ENCODE data around the gene SLX4.
A peak's percentile ranks its signal among the peaks of the same experiment; 100 is the strongest.
"Not testable (repeated sequence)": the region's sequence is repeated elsewhere in the genome, so short reads cannot be mapped to it uniquely, and the experiment has no call there.

SLX4 gene, protein sequence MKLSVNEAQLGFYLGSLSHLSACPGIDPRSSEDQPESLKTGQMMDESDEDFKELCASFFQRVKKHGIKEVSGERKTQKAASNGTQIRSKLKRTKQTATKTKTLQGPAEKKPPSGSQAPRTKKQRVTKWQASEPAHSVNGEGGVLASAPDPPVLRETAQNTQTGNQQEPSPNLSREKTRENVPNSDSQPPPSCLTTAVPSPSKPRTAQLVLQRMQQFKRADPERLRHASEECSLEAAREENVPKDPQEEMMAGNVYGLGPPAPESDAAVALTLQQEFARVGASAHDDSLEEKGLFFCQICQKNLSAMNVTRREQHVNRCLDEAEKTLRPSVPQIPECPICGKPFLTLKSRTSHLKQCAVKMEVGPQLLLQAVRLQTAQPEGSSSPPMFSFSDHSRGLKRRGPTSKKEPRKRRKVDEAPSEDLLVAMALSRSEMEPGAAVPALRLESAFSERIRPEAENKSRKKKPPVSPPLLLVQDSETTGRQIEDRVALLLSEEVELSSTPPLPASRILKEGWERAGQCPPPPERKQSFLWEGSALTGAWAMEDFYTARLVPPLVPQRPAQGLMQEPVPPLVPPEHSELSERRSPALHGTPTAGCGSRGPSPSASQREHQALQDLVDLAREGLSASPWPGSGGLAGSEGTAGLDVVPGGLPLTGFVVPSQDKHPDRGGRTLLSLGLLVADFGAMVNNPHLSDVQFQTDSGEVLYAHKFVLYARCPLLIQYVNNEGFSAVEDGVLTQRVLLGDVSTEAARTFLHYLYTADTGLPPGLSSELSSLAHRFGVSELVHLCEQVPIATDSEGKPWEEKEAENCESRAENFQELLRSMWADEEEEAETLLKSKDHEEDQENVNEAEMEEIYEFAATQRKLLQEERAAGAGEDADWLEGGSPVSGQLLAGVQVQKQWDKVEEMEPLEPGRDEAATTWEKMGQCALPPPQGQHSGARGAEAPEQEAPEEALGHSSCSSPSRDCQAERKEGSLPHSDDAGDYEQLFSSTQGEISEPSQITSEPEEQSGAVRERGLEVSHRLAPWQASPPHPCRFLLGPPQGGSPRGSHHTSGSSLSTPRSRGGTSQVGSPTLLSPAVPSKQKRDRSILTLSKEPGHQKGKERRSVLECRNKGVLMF (N-terminal part only)

GRCh38 chr16:3611146-3611975 is at the start of gene SLX4:
SLX4 (minus strand) TSS chr16:3611606; CDS start chr16:3608964, 2,642 bp downstream.
- peak; percentile 94 for DNase-seq

DNA sequence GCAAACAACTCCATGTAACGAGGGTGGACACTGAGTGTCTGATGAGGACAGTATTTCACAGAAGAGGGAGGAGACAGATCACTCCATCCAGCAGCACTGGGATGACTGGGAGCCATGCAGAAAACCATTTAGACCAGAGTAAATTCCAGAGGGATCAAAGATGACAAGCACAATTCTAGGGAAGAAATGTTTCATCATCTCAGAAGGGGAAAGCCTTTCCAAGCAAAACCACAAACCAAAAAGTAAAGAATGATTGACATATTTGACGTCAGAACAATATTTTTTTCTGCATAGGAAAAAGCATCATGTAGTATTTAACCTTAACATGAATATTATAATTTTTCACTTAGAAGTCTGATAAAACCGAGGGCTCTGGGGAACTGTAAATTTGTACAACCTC is 47.8 kb upstream of the SLX4 start:
- DNase-seq, result no peak

DNA sequence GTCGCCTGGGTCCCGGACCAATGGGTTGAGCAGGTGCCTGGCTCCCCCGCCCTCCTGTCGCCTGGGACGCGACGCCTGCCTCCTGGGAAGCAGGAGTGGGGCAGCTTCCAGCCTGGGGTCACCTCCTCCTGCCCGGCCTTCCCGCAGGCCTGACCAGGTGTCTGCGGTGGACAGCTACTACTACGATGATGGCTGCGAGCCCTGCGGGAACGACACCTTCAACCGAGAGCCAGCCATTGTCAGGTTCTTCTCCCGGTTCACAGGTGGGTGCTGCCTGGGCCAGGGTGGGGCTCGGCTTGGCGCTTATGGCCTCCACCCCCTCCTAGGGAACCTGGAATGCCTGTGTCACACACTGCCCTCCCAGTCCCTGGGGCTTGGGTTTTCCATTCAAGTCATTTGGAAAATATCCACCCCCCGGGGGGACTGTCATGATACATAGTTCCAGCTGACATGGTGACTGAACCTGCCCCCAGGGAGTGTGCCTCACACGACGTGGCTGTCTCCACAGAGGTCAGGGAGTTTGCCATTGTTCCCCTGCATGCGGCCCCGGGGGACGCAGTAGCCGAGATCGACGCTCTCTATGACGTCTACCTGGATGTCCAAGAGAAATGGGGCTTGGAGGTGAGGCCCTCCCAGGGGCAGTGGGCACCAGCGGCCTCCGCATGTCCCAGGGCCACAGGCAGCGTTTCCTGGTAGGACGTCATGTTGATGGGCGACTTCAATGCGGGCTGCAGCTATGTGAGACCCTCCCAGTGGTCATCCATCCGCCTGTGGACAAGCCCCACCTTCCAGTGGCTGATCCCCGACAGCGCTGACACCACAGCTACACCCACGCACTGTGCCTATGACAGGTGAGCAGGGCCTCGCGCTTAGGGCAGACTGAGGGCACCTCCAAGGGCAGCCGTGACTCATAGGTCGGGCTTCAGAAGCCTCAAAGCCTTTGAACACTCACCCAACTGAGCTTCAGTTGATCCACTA is 45.4 kb upstream of the SLX4 start:
- DNase-seq, result peak; percentile 46

GRCh38 chr16:3656160-3656490 is 44.7 kb upstream of the SLX4 start:
- not testable (repeated sequence) for DNase-seq

DNA sequence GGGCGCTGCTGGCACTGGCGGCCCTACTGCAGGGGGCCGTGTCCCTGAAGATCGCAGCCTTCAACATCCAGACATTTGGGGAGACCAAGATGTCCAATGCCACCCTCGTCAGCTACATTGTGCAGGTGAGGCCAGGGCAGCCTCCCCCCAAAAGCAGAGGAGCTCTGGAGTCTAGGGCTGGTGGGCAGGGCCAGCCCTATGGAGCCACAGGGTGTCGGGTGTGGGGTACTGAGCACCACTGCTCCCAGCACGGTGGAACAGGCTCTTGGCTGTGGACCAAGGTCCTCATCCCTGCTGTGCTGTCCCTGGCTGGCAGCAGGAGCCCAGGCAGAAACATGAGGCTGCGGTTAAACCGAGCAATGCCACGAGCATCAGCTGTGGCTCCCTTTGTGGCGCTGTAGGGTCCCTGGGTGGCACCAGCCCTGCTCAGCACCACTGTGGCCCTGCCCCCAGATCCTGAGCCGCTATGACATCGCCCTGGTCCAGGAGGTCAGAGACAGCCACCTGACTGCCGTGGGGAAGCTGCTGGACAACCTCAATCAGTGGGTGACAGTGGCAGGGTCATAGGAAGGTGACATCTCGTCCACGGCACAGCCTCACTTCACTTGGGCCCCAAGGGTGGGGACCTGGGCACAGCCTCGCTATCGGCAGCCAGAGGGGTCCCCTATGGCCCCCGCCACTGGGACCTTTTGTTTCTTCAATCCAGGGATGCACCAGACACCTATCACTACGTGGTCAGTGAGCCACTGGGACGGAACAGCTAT is 44.2 kb upstream of the SLX4 start:
- peak; percentile 51 for DNase-seq

GRCh38 chr16:3655030-3655395 is 43.6 kb upstream of the SLX4 start:
- peak; percentile 49 for DNase-seq

- peak; percentile 88 for DNase-seq
Observed at GRCh38 chr16:3654249-3654991, 43.0 kb upstream of the SLX4 start, which contains the start of gene DNASE1. DNASE1 (plus strand) TSS chr16:3654691; CDS start chr16:3655374, 683 bp downstream.

DNA sequence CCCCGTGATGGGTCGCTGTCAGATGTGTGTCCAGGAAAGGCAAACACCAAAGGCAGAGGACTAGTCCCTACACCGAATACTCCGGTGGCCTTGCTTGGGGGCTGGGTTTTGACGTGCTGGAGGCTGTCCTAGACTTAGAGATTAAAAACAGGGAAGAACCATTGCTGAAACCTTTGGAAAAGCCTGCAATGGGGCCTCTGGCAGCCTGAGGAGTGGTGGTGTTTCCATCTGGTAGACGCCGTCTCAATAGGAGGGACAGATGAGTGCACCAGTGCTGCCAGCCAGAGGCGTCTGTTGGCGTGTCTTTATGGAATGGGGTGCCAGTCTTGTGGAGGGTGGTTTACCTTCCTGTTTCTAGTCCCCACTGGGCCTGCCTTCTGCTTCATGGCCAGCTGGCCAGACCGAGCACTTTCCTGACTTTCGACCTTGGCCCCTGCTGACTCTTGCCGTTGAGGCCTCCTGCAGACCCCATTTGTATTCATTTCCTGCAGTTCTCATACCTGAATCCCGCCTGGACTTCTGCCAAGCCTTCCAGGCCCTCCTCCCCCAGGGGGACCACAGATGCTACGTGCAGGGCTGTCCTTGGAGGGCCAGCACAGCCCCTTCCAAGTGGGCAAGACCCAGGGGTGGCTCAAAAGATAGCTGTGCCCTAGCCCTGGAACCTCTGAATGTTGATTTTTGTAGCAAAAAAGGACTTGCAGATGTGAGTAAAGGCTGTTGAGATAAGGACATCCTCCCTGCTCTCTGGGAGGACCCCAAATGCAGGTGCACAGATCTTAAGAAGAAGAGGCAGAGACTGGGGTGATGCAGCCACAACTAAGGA is 41.2 kb upstream of the SLX4 start:
- DNase-seq, result no peak

GRCh38 chr16:3651461-3652372 is 40.3 kb upstream of the SLX4 start:
- DNase-seq, result peak; percentile 32

DNA sequence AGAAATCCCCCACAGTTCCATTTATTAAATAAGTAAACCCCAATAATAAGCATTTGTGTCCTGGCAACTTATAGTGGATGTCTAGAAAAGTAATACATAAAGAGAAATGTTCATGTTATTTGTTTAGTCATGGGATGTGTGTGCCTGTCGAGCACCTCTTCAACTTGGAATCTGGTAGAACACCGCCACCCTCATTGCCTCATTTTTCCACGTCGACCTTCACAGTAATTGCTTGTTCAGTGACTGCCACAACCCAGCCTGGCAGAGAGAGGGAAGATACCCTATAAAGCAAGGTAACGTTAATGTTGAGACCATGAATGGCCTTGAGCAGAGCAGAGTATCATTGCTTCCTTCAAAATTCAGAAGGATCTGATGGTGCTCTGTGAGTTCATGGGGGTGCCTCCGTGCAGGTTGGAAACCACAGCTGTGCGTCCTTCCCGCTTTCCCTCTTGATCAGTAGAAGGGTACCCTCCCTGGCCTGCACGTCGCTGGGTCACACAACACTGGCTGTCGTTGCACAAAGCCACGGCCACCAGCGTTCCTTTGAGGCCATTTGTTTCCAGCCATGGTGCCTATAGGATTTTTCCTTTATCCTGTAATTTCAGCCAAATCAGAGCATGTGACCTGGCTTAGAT is 39.3 kb upstream of the SLX4 start:
- DNase-seq, result no peak

DNA sequence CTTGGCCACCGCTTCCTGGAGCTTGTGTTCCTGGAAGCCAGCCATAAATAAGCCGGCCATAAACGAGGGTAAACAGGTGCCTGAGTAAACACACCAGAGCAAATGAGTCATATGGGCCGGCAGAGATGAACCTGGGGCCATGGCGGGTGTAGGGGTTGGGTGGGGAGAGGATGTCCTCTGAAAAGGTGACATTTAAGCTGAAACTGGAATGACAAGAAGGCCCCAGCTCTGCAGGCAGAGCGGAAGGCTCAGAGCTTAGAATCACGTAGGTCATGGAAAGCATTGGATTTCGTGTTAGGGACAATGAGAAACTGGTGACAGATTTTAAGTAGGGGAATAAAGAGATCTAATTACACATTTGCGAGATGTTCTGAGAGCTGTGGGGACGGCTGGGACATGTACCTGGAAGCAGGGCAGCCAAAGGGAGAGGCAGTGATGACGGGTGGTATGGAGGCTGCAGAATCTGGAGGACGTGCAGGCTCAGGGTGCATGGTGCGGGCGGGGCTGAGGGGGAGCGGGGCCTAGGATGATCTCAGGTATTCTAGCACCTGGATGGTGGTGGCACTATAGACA is 35.0 kb upstream of the SLX4 start:
- DNase-seq, result peak; percentile 65

- DNase-seq, result peak; percentile 84
Observed at GRCh38 chr16:3645504-3646347, 34.3 kb upstream of the SLX4 start.

DNA sequence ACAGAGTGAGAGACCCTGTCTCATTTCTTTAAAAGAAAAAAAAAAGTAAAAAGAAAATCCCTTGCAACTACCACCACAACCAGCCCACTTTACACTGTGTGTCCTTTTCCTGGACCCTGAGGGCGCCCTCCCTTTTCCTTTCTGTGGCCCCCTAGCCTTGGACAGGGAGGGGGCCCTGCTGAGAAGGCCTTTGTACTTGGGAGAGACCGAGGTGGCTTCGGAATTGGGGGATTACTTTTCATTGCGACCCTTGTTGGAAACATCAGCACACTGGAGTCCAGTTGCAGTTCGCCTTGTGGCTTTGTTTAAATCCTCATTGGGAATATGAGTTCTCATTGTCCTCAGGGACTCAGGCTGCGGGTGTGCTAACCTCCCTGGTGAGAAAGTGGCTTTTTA is 33.7 kb upstream of the SLX4 start:
- no peak for DNase-seq

DNA sequence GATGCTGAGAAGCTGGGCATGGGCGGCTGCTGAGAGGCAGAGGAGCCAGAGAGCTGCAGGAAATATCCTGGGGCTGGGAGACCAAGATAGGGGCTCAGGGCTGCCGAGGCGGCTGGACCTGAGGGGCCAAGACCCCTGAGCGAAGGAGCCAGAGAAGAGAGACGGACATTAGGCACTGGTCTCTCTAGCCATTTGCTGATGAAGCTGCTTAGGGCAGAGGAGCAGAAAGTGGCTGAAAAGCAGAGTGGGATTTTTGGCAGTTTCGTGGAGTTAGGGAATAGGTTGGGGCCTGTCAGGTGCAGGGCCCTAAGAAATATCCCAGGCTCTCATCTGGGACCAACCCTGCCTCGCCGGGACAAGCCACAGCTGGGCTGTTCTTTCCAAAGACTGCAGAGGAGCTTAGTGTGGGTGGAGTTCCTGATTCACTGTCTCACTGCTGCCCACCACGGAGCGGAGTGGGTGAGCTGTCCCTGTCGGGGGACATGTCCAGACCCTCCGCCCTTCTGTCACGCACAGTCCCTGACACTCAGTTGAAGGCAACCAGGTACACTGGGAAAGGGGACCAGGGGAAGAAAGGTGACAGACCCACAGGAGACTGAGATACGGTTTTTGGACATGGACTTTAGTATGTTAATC is 31.8 kb upstream of the SLX4 start:
- no peak for DNase-seq

DNA sequence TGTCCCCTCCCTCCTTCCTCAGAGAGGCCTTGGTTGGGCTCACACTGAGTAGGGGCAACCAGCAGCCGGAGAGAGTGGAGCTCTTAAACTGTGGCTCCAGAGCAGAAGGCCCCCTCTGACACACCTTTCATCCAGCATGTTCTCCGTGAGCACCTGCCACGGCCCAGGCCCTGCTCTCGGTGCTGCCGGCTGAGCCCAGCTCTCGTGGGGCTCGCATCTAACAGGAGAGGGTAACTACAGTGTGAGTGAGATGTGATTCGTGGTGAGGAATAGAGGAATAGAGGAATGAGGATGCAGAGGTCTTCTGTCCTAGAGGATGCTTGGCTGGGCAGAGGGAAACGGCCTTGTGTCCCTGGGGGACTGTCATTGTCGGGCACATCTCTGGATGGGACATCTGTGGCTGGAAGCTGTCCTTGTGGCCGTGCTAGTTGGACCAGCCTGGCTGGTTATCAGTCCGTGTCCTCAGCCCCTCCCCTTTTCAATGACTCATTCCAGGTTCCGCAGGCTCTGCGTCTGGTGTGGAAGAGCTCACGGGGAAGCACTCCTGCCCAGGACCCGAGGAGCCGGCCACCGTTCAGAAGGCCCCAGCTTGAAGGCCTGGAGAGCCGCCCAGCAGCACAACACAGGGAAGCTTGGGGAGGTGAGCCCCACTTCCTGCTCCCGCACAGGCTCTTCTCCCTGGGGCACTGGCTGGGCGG is 31.1 kb upstream of the SLX4 start:
- DNase-seq, result peak; percentile 95

All from islet precursor cell (in vitro differentiated cells).